RPMI8226 (cell line): ENCODE data around the gene SKI.
"Not testable (repeated sequence)": the region's sequence is repeated elsewhere in the genome, so short reads cannot be mapped to it uniquely, and the experiment has no call there.

Experiments used
- DNase-seq: peaks from one replicate; pipeline ENCODE4 v3.0.0-alpha.2; 2015

The SKI gene

GRCh38 chr1:2313651-2314261 is 85.6 kb downstream of the SKI start:
- DNase-seq = no peak

- DNase-seq = no peak
These were observed 86.2 kb downstream of the SKI start for GRCh38 chr1:2314273-2314802.

GRCh38 chr1:2314803-2315673 is 86.9 kb downstream of the SKI start:
- peak; percentile 44 for DNase-seq

- DNase-seq = no peak
These were observed 87.7 kb downstream of the SKI start for GRCh38 chr1:2315674-2316450.

GRCh38 chr1:2316451-2316961 is 88.4 kb downstream of the SKI start:
- DNase-seq = no peak

GRCh38 chr1:2317230-2318065 is 89.3 kb downstream of the SKI start:
- DNase-seq = no peak

GRCh38 chr1:2318314-2319278 is 90.5 kb downstream of the SKI start:
- DNase-seq = no peak

GRCh38 chr1:2319291-2319690 is 91.2 kb downstream of the SKI start:
- no peak for DNase-seq

- no peak for DNase-seq
These were observed 91.9 kb downstream of the SKI start for GRCh38 chr1:2320006-2320405.

GRCh38 chr1:2320760-2321667 is 92.9 kb downstream of the SKI start:
- DNase-seq = no peak

GRCh38 chr1:2322065-2322571 is 94.0 kb downstream of the SKI start:
- no peak for DNase-seq

- DNase-seq = no peak
These were observed 94.6 kb downstream of the SKI start for GRCh38 chr1:2322581-2323211.

- no peak for DNase-seq
These were observed 95.4 kb downstream of the SKI start for GRCh38 chr1:2323451-2323974.

GRCh38 chr1:2324553-2325366 is 96.6 kb downstream of the SKI start:
- DNase-seq = no peak

GRCh38 chr1:2326524-2326923 is 98.4 kb downstream of the SKI start:
- DNase-seq = no peak

GRCh38 chr1:2327162-2327561 is 99.0 kb downstream of the SKI start:
- DNase-seq = not testable (repeated sequence)

GRCh38 chr1:2327841-2328240 is 99.7 kb downstream of the SKI start:
- no peak for DNase-seq
